Suprapubic skin (tissue), 4 donors: Measurements from ENCODE around the gene PGM1.

Source experiments
- POLR2A ChIP-seq, 2 donors: fragments of 450-650 bp; IDR thresholded peaks; one replicate each; pipeline ENCODE4 v1.6.1; 2017; ENCODE audit warnings: antibody characterized with exemption in 2 of 2, mild to moderate bottlenecking in 2 of 2, moderate library complexity in 2 of 2
- POLR2AphosphoS5 ChIP-seq, 3 donors: sonication (generic); formaldehyde crosslinking; IDR thresholded peaks; one replicate each; pipeline ENCODE4 v1.6.1; 2017; ENCODE audit warnings: antibody characterized with exemption in 3 of 3
- TF ChIP-seq, protein P1 (sequence below), 2 donors: fragments of 200-600 bp in 1 of 2; fragments of 450-650 bp in 1 of 2; sonication (generic) in 1 of 2; IDR thresholded peaks; one replicate each; pipeline ENCODE4 v1.5.1; 2016 to 2019; ENCODE audit warnings: antibody characterized with exemption in 2 of 2, mild to moderate bottlenecking in 1 of 2, moderate library complexity in 1 of 2

DNA sequence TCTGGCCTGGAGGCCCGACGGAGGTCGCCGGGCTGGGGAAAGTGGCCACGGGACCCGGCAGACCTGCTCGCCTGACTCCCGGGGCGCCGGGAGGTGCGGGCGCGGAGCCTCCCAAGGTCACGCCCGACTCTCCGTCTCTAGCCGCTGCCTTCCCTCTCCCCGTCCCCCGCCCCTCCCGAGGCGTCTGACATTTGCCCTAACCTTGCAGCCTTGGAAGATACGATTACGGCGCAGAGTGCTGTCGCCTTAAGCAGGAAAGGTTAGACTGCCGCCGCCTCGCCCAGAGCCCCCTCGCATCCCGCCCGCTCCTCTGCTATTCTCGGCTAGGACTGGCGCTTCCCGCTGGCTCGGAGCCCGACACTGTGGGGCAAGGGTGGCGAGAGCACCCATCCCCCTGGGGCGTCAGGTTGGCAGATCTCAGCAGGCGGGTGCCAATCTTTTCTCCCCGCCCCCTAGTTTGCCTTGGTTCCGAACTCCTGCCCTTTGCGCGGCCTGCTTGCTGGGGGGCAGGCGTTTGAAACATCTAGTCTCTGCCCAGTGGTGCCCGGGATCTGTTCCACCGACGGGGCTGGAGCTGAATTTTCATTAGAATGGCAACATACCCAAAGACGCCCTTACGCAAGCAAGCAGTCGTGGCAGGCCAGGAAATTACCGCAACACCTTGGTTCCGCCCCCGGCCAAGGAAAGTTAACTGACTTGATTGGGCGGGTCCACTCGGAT lies 835 bp downstream of the PGM1 start:
- TF ChIP-seq POLR2A (IDR thresholded peaks at IDR 0.05) (peak in 1 of 2 donors; percentile 28), POLR2AphosphoS5 (IDR thresholded peaks at IDR 0.05) (no peak)
- TF ChIP-seq, protein P1, sequence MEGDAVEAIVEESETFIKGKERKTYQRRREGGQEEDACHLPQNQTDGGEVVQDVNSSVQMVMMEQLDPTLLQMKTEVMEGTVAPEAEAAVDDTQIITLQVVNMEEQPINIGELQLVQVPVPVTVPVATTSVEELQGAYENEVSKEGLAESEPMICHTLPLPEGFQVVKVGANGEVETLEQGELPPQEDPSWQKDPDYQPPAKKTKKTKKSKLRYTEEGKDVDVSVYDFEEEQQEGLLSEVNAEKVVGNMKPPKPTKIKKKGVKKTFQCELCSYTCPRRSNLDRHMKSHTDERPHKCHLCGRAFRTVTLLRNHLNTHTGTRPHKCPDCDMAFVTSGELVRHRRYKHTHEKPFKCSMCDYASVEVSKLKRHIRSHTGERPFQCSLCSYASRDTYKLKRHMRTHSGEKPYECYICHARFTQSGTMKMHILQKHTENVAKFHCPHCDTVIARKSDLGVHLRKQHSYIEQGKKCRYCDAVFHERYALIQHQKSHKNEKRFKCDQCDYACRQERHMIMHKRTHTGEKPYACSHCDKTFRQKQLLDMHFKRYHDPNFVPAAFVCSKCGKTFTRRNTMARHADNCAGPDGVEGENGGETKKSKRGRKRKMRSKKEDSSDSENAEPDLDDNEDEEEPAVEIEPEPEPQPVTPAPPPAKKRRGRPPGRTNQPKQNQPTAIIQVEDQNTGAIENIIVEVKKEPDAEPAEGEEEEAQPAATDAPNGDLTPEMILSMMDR (IDR thresholded peaks at IDR 0.05) = no peak
